HEK293 (cell line): ENCODE data around the gene SEMA4B.

Experiments used
- CTCF ChIA-PET: fragments of 350-600 bp; formaldehyde crosslinking; extraction: SDS; loops from one replicate; lab custom pipeline; 2021; ENCODE audit warnings: antibody characterized with exemption; lab: Yijun Ruan, JAX
- POLR2A ChIA-PET: fragments of 300-600 bp; formaldehyde crosslinking; extraction: SDS; loops from one replicate; lab custom pipeline; 2020; ENCODE audit warnings: antibody characterized with exemption, inconsistent platforms; lab: Yijun Ruan, JAX
- H3K27ac ChIP-seq: fragments of 200-500 bp; sonication (Bioruptor generic); 2 replicates; pipeline ENCODE4 v1.5.1; 2014; ENCODE audit warnings: low read depth, low read length, control low read depth, inconsistent platforms; ENCODE audit errors: extremely low read depth
- H3K36me3 ChIP-seq, 2 experiments: fragments of 200-500 bp in 1 of 2; sonication (Bioruptor generic) in 1 of 2; 1 replicate in 1 of 2; 2 replicates in 1 of 2; pipeline ENCODE4 v1.5.1; 2014 to 2017; ENCODE audit warnings: inconsistent platforms in 2 of 2, low read length in 2 of 2; ENCODE audit not compliant: control insufficient read depth in 2 of 2, insufficient read depth in 1 of 2
- H3K4me1 ChIP-seq: fragments of 200-500 bp; sonication (Bioruptor generic); 2 replicates; pipeline ENCODE4 v1.5.1; 2014; ENCODE audit warnings: mild to moderate bottlenecking, low read length, inconsistent platforms; ENCODE audit not compliant: control insufficient read depth, insufficient read depth
- H3K4me3 ChIP-seq: 2 replicates; pipeline ENCODE4 v1.5.1; 2011; ENCODE audit warnings: low read depth, mild to moderate bottlenecking, control low read depth, low read length, moderate library complexity
- H3K9me3 ChIP-seq: fragments of 200-500 bp; sonication (Bioruptor generic); 2 replicates; pipeline ENCODE4 v1.5.1; 2014; ENCODE audit warnings: low read depth, low read length, inconsistent platforms; ENCODE audit not compliant: control insufficient read depth, insufficient read depth
- GFI1B ChIP-seq: fragments of 450-650 bp; formaldehyde crosslinking; IDR thresholded peaks from 2 replicates; pipeline ENCODE4 v1.5.1; 2016; ENCODE audit warnings: missing biosample characterization, missing genetic modification characterization
- KLF1 ChIP-seq: fragments of 450-650 bp; formaldehyde crosslinking; IDR thresholded peaks from 2 replicates; pipeline ENCODE4 v1.5.1; 2016; ENCODE audit warnings: missing biosample characterization, missing genetic modification characterization
- KLF9 ChIP-seq: fragments of 450-650 bp; formaldehyde crosslinking; IDR thresholded peaks from 2 replicates; pipeline ENCODE4 v1.5.1; 2016; ENCODE audit warnings: missing biosample characterization, missing genetic modification characterization, low read depth
- ZNF148 ChIP-seq: fragments of 450-650 bp; formaldehyde crosslinking; IDR thresholded peaks from 2 replicates; pipeline ENCODE4 v1.5.0; 2017; ENCODE audit warnings: missing biosample characterization, missing genetic modification characterization, borderline replicate concordance
- ZNF202 ChIP-seq: fragments of 450-650 bp; formaldehyde crosslinking; IDR thresholded peaks from 2 replicates; pipeline ENCODE4 v1.5.1; 2016; ENCODE audit warnings: missing biosample characterization, missing genetic modification characterization, borderline replicate concordance
- ZNF529 ChIP-seq: fragments of 450-650 bp; formaldehyde crosslinking; IDR thresholded peaks from 2 replicates; pipeline ENCODE4 v1.5.1; 2017; ENCODE audit warnings: missing genetic modification characterization, missing biosample characterization; ENCODE audit not compliant: insufficient replicate concordance
- ZNF555 ChIP-seq: fragments of 450-650 bp; formaldehyde crosslinking; conservative IDR thresholded peaks from 2 replicates; pipeline ENCODE4 v1.5.1; 2017; ENCODE audit warnings: missing biosample characterization, mild to moderate bottlenecking, missing genetic modification characterization, inconsistent platforms
- ZNF600 ChIP-seq: fragments of 450-650 bp; formaldehyde crosslinking; IDR thresholded peaks from 2 replicates; pipeline ENCODE4 v1.5.1; 2016; ENCODE audit warnings: missing biosample characterization, missing genetic modification characterization
- ZNF658 ChIP-seq: fragments of 450-650 bp; formaldehyde crosslinking; IDR thresholded peaks from 2 replicates; pipeline ENCODE4; 2016; ENCODE audit warnings: missing biosample characterization, missing genetic modification characterization
- ZNF660 ChIP-seq: fragments of 450-650 bp; IDR thresholded peaks from 2 replicates; pipeline ENCODE4 v1.5.1; 2018; ENCODE audit warnings: missing biosample characterization, mild to moderate bottlenecking, missing genetic modification characterization
- ZNF664 ChIP-seq: fragments of 450-650 bp; formaldehyde crosslinking; IDR thresholded peaks from 2 replicates; pipeline ENCODE4 v1.5.1; 2016; ENCODE audit warnings: missing biosample characterization, missing genetic modification characterization
- ZNF76 ChIP-seq: fragments of 450-650 bp; formaldehyde crosslinking; IDR thresholded peaks from 2 replicates; pipeline ENCODE4; 2016; ENCODE audit warnings: low read depth, missing biosample characterization, missing genetic modification characterization, borderline replicate concordance
- ZNF843 ChIP-seq: fragments of 450-650 bp; formaldehyde crosslinking; IDR thresholded peaks from 2 replicates; pipeline ENCODE4 v1.5.1; 2016; ENCODE audit warnings: missing biosample characterization, missing genetic modification characterization

The SEMA4B gene

GRCh38 chr15:90231028-90232017, 30.2 kb downstream of the SEMA4B start:
- Histone ChIP-seq H3K4me1 (no peaks in the 10 kb centered on the region), H3K9me3 (no peaks in the 10 kb centered on the region), H3K27ac (no peak overlapping the region), H3K4me3 (no peak overlapping the region), H3K36me3 (peaks cover 10 to 55% of the 10 kb centered on the region in 2 experiments; a peak in 2 of 3 replicates)
- ChIA-PET POLR2A (interaction anchor here (0.6 to 3.0 kb wide), 2 partner anchors 18 to 87 kb away, joined by 5 to 38 read pairs; partner anchors contain the start of gene TTLL13), CTCF (interaction anchor here (0.7 to 4.8 kb wide), 4 partner anchors 11 to 88 kb away, joined by 3 to 38 read pairs (median 4); no protein-coding TSS in a partner anchor)
- TF ChIP-seq ZNF600 (tag by site-specific recombination), result no peak
- no peak for TF ChIP-seq ZNF660 (tag by site-specific recombination)

- Histone ChIP-seq H3K4me1 (no peaks in the 10 kb centered on the region), H3K9me3 (no peaks in the 10 kb centered on the region), H3K36me3 (peaks cover 5 to 50% of the 10 kb centered on the region in 2 experiments; a peak in 2 of 3 replicates), H3K27ac (no peak overlapping the region), H3K4me3 (no peak overlapping the region)
- no peak for TF ChIP-seq GFI1B (tag by site-specific recombination)
- no peak for TF ChIP-seq ZNF76
- peak; percentile 93 for TF ChIP-seq ZNF664 (tag by site-specific recombination)
- no peak for TF ChIP-seq ZNF202
- no peak for TF ChIP-seq ZNF843
- CTCF ChIA-PET, result interaction anchor here (0.7 to 4.8 kb wide), 12 partner anchors 9 to 654 kb away, joined by 3 to 38 read pairs (median 4); partner anchors contain the start of gene TTLL13
- POLR2A ChIA-PET, result interaction anchor here (0.5 to 3.0 kb wide), 7 partner anchors 11 to 337 kb away, joined by 3 to 38 read pairs (median 8); partner anchors contain the start of genes NGRN, SEMA4B and TTLL13
Observed at GRCh38 chr15:90232196-90232595, 31.1 kb downstream of the SEMA4B start.

GRCh38 chr15:90232941-90233386, 31.8 kb downstream of the SEMA4B start:
- Histone ChIP-seq H3K36me3 (peaks cover 13 to 47% of the 10 kb centered on the region in 2 experiments; a peak in 2 of 3 replicates), H3K27ac (peak overlapping the region; percentile 47; the same call in 1 of the 2 replicates), H3K9me3 (no peaks in the 10 kb centered on the region), H3K4me3 (peak overlapping the region; percentile 72)
- ChIA-PET CTCF (interaction anchor here (0.7 to 4.8 kb wide), 11 partner anchors 10 to 653 kb away, joined by 3 to 38 read pairs (median 4); partner anchors contain the start of gene TTLL13), POLR2A (interaction anchor here (0.6 to 3.0 kb wide), 19 partner anchors 8 to 722 kb away, joined by 3 to 38 read pairs (median 8); partner anchors contain the start of genes IQGAP1, NGRN, RCCD1 and SEMA4B)
- TF ChIP-seq ZNF555 (no peak), KLF1 (no peak), KLF9 (no peak), ZNF658 (no peak), ZNF148 (tag by site-specific recombination) (no peak), ZNF529 (tag by site-specific recombination) (no peak)
- TF ChIP-seq, all 188 proteins: peak for 0
- H3K4me1 ChIP-seq, result no peaks in the 10 kb centered on the region
